Measurements from ENCODE around the gene TFPI. TPM values are rescaled to one million over a fixed set of nuclear protein-coding genes. Genes with fewer than 3 reads are reported as not detected.

The TFPI gene
- total and polyA plus RNA-seq, 2 of the 8 experiments (the other 6 are each of a cell fraction or from before 2014, with no cell fraction given): 2.0 to 7.1 TPM

GRCh38 chr2:187453078-187453641 lies 101.1 kb downstream of the TFPI start:
- POLR2A ChIA-PET (ENCODE audit: partially characterized antibody): no interaction called here
- Histone ChIP-seq H3K4me3 (ENCODE audit: extremely low read depth in 1 of 4, insufficient read depth in 2 of 4, low read depth in 3 of 4, low read length in 4 of 4) (no peak overlapping the region), H3K23me2 (ENCODE audit: low read depth, low read length) (no peaks in the 10 kb centered on the region; the same call in 1 of the 2 replicates), H3K27me3 (replicated peaks in 1 of 4; ENCODE audit: control insufficient read depth in 3 of 4, extremely low read depth in 1 of 4, insufficient read depth in 3 of 4, low read length in 3 of 4) (no peaks in the 10 kb centered on the region), H3K4me2 (ENCODE audit: insufficient read depth in 1 of 2, low read depth in 2 of 2, low read length in 2 of 2) (no peak overlapping the region), H3K9ac (replicated peaks in 1 of 4; ENCODE audit: extremely low read depth in 1 of 4, low read depth in 3 of 4, low read length in 3 of 4) (no peak overlapping the region), H2AK5ac (ENCODE audit: low read depth, low read length) (no peak overlapping the region), H3K4ac (replicated peaks; ENCODE audit: insufficient read length, low read depth, low read length) (no peak overlapping the region), H4K91ac (replicated peaks; ENCODE audit: insufficient read length, low read length) (no peak overlapping the region), H2BK5ac (ENCODE audit: low read depth, low read length) (no peak overlapping the region), H3K23ac (ENCODE audit: insufficient read length) (no peak overlapping the region), H3K56ac (replicated peaks; ENCODE audit: insufficient read length, low read depth, low read length) (no peak overlapping the region), H3K18ac (ENCODE audit: extremely low read depth, low read length) (no peak overlapping the region), H2BK20ac (ENCODE audit: low read length) (no peak overlapping the region), H2BK120ac (replicated peaks; ENCODE audit: low read depth, low read length) (no peak overlapping the region), H4K20me1 (replicated peaks in 1 of 2; ENCODE audit: control insufficient read depth in 1 of 2, insufficient read depth in 2 of 2, low read length in 2 of 2) (no peaks in the 10 kb centered on the region), H4K5ac (ENCODE audit: insufficient read length, low read depth, low read length) (no peak overlapping the region), H2BK12ac (ENCODE audit: low read depth, low read length) (no peak overlapping the region), H3K9me3 (ENCODE audit: insufficient read depth in 2 of 2, low read depth in 1 of 2, low read length in 1 of 2) (no peaks in the 10 kb centered on the region), H2AFZ (ENCODE audit: low read length) (no peak overlapping the region), H3K27ac (ENCODE audit: low read depth, low read length) (no peak overlapping the region), H3K4me1 (replicated peaks in 1 of 4; ENCODE audit: control insufficient read depth in 3 of 4, insufficient read depth in 4 of 4, low read length in 3 of 4) (peaks cover 0 to 2% (median 1%) of the 10 kb centered on the region in 4 experiments; a peak in 2 of 7 replicates), H3K79me2 (ENCODE audit: control insufficient read depth in 1 of 2, insufficient read depth in 2 of 2, low read length in 2 of 2) (no peaks in the 10 kb centered on the region), H3K79me1 (ENCODE audit: low read depth, low read length) (no peaks in the 10 kb centered on the region), H2BK15ac (ENCODE audit: low read length) (no peak overlapping the region), H3K36me3 (ENCODE audit: control insufficient read depth in 2 of 4, insufficient read depth in 4 of 4, low read length in 3 of 4) (no peaks in the 10 kb centered on the region), H3K14ac (ENCODE audit: insufficient read length) (no peak overlapping the region), H4K8ac (ENCODE audit: extremely low read depth, insufficient read depth, low read length) (no peak overlapping the region)
- DNase-seq (ENCODE audit: low read depth in 1 of 2, low spot score in 2 of 2) (no peak), FAIRE-seq (peak; percentile 50)
- WGBS, 2 experiments (ENCODE audit: extremely low coverage in 1 of 2, insufficient coverage in 1 of 2, insufficient read length in 1 of 2, insufficient replicate concordance in 2 of 2, low coverage in 1 of 2, low lambda C conversion rate in 2 of 2, missing lambda C conversion rate in 1 of 2): 90% methylated on average over 1 of the region's 1 CpG; no CpG with 5 or more reads in 1 of the 2 experiments
- CTCF ChIA-PET (ENCODE audit: partially characterized antibody): interaction anchor here (0.7 to 2.5 kb wide), 21 partner anchors 11 to 597 kb away, joined by 3 to 14 read pairs (median 5); no protein-coding TSS in a partner anchor
- TF ChIP-seq RAD21 (IDR thresholded peaks at IDR 0.05 in 1 of 2, conservative IDR thresholded peaks at IDR 0.05 in 1 of 2; ENCODE audit: low read depth in 2 of 2, low read length in 2 of 2): peak; percentile 70 to 80
- TF ChIP-seq KDM5A (IDR thresholded peaks at IDR 0.05; ENCODE audit: low read length): no peak
- no peak for TF ChIP-seq PHF8 (conservative IDR thresholded peaks at IDR 0.05; ENCODE audit: low read depth, low read length)
- TF ChIP-seq SIX5 (IDR thresholded peaks at IDR 0.05; ENCODE audit: low read depth, low read length): no peak
- no peak for TF ChIP-seq SUZ12 (IDR thresholded peaks at IDR 0.05; ENCODE audit: low read length)
- no peak for TF ChIP-seq SIRT6 (IDR thresholded peaks at IDR 0.05; ENCODE audit: low read length)
- TF ChIP-seq SIN3A (conservative IDR thresholded peaks at IDR 0.05 in 1 of 2, IDR thresholded peaks at IDR 0.05 in 1 of 2; ENCODE audit: low read depth in 1 of 2, low read length in 2 of 2): no peak
- TF ChIP-seq TEAD4 (IDR thresholded peaks at IDR 0.05; ENCODE audit: low read depth, low read length): no peak
- no peak for TF ChIP-seq TAF1 (IDR thresholded peaks at IDR 0.05; ENCODE audit: low read depth, low read length)
- no peak for TF ChIP-seq POLR2AphosphoS5 (IDR thresholded peaks at IDR 0.05; ENCODE audit: low read depth, low read length)
- TF ChIP-seq TCF12 (IDR thresholded peaks at IDR 0.05; ENCODE audit: low read depth, low read length): no peak
